ACHN (cell line): ENCODE data around the gene SNU13.
A peak's percentile ranks its signal among the peaks of the same experiment; 100 is the strongest.
"Not testable (repeated sequence)": the region's sequence is repeated elsewhere in the genome, so short reads cannot be mapped to it uniquely, and the experiment has no call there.

Source experiments
- DNase-seq: peaks from one replicate; pipeline ENCODE4 v3.0.0-alpha.2; 2015
- in situ Hi-C: cut with HindIII; loops from 2 replicates; pipeline ENCODE4 v1.10.0; 2017; ENCODE audit warnings: low sequenced_read_pairs, low pct_ligation_motif_present, low pct_unique_long_range_greater_than_20kb

SNU13 gene

GRCh38 chr22:41688365-41689211 lies at the start of gene SNU13:
TSS of gene SNU13 (minus strand) at chr22:41688867. CDS start at chr22:41688796, 71 bp downstream.
- peak; percentile 93 for DNase-seq
- in situ Hi-C loops, result no loop called here

- not testable (repeated sequence) for DNase-seq
Observed at GRCh38 chr22:41733241-41733640, 44.6 kb upstream of the SNU13 start.

GRCh38 chr22:41732096-41732772 lies 43.6 kb upstream of the SNU13 start:
- in situ Hi-C loops, result no loop called here
- DNase-seq, result no peak

More at GRCh38 chr22:41733241-41733640, 44.6 kb upstream of the SNU13 start:
- in situ Hi-C loops, result not testable (repeated sequence)

- in situ Hi-C loops, result no loop called here
- DNase-seq, result no peak
Observed at GRCh38 chr22:41731609-41732008, 42.9 kb upstream of the SNU13 start.

GRCh38 chr22:41725510-41726110 lies 36.9 kb upstream of the SNU13 start:
- DNase-seq, result no peak
- in situ Hi-C loops, result no loop called here

GRCh38 chr22:41722496-41722895 lies 33.8 kb upstream of the SNU13 start:
- in situ Hi-C loops, result no loop called here
- no peak for DNase-seq

DNA sequence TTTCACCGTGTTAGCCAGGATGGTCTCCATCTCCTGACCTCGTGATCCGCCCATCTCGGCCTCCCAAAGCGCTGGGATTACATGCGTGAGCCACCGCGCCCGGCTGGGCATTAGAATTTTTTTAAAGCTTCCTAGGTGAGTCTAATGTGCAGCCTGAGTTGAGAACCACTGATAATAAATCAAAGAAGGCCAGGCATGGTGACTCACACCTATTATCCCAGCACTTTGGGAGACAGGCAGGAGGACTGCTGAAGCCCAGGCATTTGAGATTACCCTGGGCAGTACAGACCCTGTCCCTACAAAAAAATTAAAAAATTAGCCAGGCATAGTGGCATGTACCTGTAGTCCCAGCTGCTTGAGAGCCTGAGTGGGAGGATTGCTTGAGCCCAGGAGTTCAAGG lies 24.3 kb upstream of the SNU13 start:
- in situ Hi-C loops, result no loop called here
- DNase-seq, result peak; percentile 19

DNA sequence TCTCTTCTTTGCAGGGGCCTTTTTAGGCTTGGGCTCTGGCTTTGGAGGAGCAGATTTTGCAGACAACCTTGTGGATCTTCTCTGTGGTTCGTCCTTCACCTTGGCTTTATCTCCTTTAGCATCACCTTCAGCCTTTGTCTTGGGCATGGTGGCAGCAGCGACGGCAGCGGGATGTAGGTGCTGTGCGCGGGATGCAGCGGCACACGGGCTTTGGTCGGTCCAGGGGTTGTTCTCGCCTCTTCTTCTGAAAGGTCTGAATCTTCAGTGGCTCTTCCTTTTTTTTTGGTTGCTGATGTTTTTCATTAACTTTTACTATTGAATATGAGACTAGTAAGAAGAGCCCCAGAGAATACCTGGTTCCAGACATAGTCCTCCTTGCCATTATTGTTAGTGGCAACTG lies 20.7 kb upstream of the SNU13 start:
- DNase-seq, result no peak
- in situ Hi-C loops, result no loop called here

DNA sequence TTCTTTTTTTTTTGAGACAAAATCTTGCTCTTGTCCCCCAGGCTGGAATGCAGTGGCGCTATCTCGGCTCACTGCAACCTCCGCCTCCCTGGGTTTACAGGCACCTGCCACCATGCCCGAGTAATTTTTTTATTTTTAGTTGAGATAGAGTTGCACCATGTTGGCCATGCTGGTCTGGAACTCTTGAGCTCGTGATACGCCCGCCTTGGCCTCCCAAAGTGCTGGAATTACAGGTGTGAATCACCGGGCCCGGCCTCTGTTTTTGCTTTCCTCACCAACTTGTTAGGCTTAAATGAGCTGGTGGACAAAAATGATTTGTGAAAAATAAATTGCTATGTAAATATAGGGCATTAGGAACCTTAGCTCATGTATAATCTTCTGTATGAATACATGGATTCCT lies 14.1 kb upstream of the SNU13 start:
- DNase-seq, result no peak

GRCh38 chr22:41700108-41700364 lies 11.4 kb upstream of the SNU13 start:
- no peak for DNase-seq
- in situ Hi-C loops, result no loop called here

More for the DNA sequence above, 14.1 kb upstream of the SNU13 start:
- in situ Hi-C loops, result no loop called here

- in situ Hi-C loops, result no loop called here
Observed at GRCh38 chr22:41699264-41700107, 10.8 kb upstream of the SNU13 start, which contains the start of gene MEI1. TSS of gene MEI1 (plus strand) at chr22:41699503. CDS start at chr22:41699539, 36 bp downstream.

GRCh38 chr22:41697126-41697775 lies 8.6 kb upstream of the SNU13 start:
- in situ Hi-C loops, result no loop called here

More at GRCh38 chr22:41699264-41700107, 10.8 kb upstream of the SNU13 start, which contains the start of gene MEI1:
- DNase-seq, result no peak

DNA sequence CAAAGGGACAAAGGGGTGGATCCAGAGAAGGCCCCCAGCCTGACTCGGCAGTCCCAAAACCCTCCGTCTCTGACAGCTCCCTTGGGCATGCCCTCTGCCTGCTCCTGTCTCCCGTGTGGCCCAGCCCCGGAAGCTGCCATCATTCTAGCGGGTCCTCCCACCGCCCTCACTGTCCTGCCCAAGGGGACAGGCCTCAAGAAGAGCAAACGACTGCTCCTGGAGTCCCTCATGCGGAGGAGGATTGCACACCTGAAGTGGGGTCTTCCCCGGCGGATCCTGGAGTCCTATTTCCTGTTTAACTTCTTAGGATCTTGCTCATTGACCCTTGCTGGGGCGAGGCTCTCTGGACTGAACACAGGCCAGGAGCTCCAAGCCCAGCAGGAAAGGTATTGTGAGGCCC lies 8.0 kb upstream of the SNU13 start:
- in situ Hi-C loops, result no loop called here
- DNase-seq, result no peak

More at GRCh38 chr22:41697126-41697775, 8.6 kb upstream of the SNU13 start:
- peak; percentile 83 for DNase-seq

DNA sequence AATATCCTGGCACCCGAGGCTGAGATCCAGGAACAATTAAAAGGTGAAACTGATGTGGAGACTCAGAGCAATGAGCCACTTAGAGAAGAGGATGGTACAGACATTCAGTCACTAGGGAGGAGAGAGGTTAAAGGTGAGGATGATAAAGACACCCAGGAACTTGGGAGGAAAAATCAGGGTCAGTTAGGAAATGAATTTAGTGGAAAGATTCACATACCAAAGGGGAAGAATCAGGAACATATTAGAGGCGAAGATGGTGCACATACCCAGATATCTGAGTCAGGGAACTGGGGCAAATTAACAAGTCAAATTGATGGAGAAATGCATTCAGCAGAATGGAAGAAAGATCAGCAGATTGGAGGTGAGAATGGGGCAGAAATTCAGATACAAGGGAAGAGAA lies 6.5 kb upstream of the SNU13 start:
- in situ Hi-C loops, result no loop called here
- DNase-seq, result no peak

DNA sequence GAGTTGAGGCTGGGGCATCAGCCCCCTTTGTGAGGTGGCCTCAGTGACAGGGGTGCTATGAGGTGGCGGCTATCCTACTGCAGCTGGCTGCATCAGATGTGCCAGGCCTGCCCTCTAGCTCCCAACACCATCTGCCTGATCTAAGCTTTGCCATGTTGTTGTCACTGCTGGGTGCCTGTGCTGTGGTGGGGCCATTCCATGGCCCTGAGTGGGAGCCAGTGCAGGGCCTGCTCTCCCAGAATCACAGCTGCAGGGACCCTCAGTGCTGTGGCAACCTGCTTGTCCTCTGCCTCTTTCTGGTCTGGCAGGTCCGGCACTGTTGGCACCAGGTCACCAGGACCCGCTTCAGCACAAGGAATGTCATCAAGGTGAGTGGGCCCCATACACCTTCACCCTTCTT lies 1.8 kb upstream of the SNU13 start:
- in situ Hi-C loops, result no loop called here
- no peak for DNase-seq

GRCh38 chr22:41687901-41688364 lies 734 bp downstream of the SNU13 start:
- in situ Hi-C loops, result no loop called here
- DNase-seq, result peak; percentile 27

DNA sequence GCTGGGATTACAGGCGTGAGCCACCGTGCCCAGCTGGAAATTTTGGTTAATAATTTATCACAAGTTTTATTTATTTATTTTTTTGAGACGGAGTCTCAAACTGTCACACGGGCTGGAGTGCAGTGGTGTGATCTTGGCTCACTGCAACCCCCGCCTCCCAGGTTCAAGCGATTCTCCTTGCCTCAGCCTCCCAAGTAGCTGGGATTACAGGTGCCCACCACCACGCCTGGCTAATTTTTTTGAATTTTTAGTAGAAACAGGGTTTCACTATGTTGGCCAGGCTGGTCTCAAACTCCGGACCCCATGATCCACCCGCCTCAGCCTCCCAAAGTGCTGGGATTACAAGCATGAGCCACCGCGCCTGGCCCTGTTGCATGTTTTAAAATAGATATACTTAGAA lies 1.8 kb downstream of the SNU13 start:
- not testable (repeated sequence) for DNase-seq

DNA sequence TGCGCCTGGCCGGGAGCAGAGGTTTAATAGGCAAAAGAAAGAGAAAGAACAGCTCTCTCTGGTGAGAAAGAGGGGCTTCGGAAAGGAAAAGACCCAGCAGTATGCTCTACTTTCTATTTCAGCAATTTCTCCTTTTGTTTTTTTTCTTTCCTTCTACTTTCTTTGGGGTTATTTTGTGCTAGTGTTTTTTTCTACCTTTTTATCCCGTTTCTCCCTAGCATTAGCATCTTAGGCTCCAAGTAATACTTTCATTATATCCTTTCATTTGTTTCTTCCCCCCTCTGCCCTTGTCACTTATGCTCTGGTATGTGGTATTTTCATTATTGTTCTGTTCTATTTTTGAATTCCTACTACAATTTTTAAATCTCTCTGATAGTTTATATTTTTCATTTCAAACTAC lies 4.5 kb downstream of the SNU13 start:
- no peak for DNase-seq
- in situ Hi-C loops, result no loop called here

More for the DNA sequence above, 1.8 kb downstream of the SNU13 start:
- in situ Hi-C loops, result not testable (repeated sequence)
